ENCODE data around the gene GLT1D1. TPM values are rescaled to one million over a fixed set of nuclear protein-coding genes. Genes with fewer than 3 reads are reported as not detected.

The GLT1D1 gene
- total and polyA plus RNA-seq, 10 donors = 0.41 to 41.4 (median 13.9) TPM

DNA sequence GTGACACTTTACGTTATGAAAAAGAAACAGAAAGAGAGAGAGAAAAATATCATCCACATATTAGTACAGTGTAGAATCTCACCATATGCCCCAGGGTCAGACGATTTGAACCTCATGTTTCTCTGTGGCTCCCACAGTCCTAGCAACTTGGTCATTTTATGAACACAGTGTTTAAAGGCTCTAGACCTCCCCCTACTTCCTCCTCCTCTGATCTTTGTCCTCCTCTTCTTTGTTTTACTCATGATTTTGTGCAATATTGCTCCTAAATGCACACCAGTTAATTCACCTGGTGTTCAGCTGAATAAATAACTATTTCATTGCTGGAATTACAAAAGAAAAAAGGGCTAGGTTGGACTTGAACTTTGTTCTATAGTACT, 18.2 kb downstream of the GLT1D1 start:
- Histone ChIP-seq H3K27ac (no peak overlapping the region), H3K4me1 (no peaks in the 10 kb centered on the region), H3K36me3 (peaks cover 0 to 10% (median 0%) of the 10 kb centered on the region in 6 donors), H3K9me3 (peaks cover 4 to 20% (median 15%) of the 10 kb centered on the region in 8 donors), H3K27me3 (replicated peaks in 1 of 7) (no peaks in the 10 kb centered on the region), H3K4me3 (no peak overlapping the region)
- intact Hi-C loops (cut with DNase I; ENCODE audit: low total_unique reads) = no loop called here
- no peak for DNase-seq
- TF ChIP-seq, protein P1, sequence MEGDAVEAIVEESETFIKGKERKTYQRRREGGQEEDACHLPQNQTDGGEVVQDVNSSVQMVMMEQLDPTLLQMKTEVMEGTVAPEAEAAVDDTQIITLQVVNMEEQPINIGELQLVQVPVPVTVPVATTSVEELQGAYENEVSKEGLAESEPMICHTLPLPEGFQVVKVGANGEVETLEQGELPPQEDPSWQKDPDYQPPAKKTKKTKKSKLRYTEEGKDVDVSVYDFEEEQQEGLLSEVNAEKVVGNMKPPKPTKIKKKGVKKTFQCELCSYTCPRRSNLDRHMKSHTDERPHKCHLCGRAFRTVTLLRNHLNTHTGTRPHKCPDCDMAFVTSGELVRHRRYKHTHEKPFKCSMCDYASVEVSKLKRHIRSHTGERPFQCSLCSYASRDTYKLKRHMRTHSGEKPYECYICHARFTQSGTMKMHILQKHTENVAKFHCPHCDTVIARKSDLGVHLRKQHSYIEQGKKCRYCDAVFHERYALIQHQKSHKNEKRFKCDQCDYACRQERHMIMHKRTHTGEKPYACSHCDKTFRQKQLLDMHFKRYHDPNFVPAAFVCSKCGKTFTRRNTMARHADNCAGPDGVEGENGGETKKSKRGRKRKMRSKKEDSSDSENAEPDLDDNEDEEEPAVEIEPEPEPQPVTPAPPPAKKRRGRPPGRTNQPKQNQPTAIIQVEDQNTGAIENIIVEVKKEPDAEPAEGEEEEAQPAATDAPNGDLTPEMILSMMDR (IDR thresholded peaks at IDR 0.05 in 8 of 11, conservative IDR thresholded peaks at IDR 0.05 in 3 of 11) = no peak
- TF ChIP-seq POLR2AphosphoS5 (IDR thresholded peaks at IDR 0.05) = no peak
- WGBS, 5 donors = 35 to 69% (median 62%) methylated on average over 2 of the region's 2 CpGs

DNA sequence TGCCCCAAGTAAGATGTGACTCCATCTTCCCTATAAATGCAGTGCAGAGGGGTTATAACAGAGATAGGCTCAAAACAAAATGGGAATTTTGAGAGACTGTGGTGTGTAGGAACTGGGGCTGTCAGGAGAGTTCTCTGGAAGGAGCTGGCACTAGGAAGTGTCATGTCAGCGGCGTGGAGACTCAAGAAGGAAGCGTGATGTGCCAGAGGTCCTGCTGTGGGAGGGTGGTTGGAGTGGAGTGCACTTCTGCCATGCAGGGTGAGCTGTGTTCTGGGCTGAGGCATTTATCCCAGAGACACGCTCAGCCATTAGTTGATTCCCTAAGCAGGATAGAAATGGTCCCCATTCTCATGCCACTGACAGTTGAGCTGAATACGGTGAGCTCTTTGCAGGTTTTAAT, 19.0 kb downstream of the GLT1D1 start:
- H3K4me3 ChIP-seq = no peak overlapping the region
- intact Hi-C loops (cut with DNase I; ENCODE audit: low total_unique reads) = no loop called here
- TF ChIP-seq POLR2A (IDR thresholded peaks at IDR 0.05) (no peak), POLR2AphosphoS5 (IDR thresholded peaks at IDR 0.05) (no peak)
- TF ChIP-seq, protein P1 (IDR thresholded peaks at IDR 0.05 in 8 of 11, conservative IDR thresholded peaks at IDR 0.05 in 3 of 11) = no peak
- no peak for DNase-seq
- peaks cover 4 to 28% (median 23%) of the 10 kb centered on the region in 8 donors for H3K9me3 ChIP-seq
- H3K36me3 ChIP-seq = peaks cover 0 to 18% (median 0%) of the 10 kb centered on the region in 6 donors
- no peaks in the 10 kb centered on the region for H3K4me1 ChIP-seq
- no peaks in the 10 kb centered on the region for H3K27me3 ChIP-seq (replicated peaks in 1 of 7)
- no peak overlapping the region for H3K27ac ChIP-seq
- 81 to 87% (median 85%) methylated on average over 5 of the region's 5 CpGs for WGBS, 5 donors

- Histone ChIP-seq H3K4me1 (no peaks in the 10 kb centered on the region), H3K4me3 (no peak overlapping the region), H3K27ac (no peak overlapping the region), H3K36me3 (peaks cover 0 to 29% (median 0%) of the 10 kb centered on the region in 6 donors), H3K9me3 (peaks cover 4 to 43% (median 38%) of the 10 kb centered on the region in 8 donors), H3K27me3 (replicated peaks in 1 of 7) (no peaks in the 10 kb centered on the region)
- 63 to 82% (median 70%) methylated on average over 2 of the region's 2 CpGs for WGBS, 5 donors
- TF ChIP-seq, protein P1 (IDR thresholded peaks at IDR 0.05 in 8 of 11, conservative IDR thresholded peaks at IDR 0.05 in 3 of 11) = no peak
- no peak for TF ChIP-seq POLR2AphosphoS5 (IDR thresholded peaks at IDR 0.05)
- no peak for TF ChIP-seq POLR2A (IDR thresholded peaks at IDR 0.05)
- no peak for DNase-seq
- intact Hi-C loops (cut with DNase I; ENCODE audit: low total_unique reads) = no loop called here
Observed at GRCh38 chr12:128876559-128876958, 23.3 kb downstream of the GLT1D1 start.

DNA sequence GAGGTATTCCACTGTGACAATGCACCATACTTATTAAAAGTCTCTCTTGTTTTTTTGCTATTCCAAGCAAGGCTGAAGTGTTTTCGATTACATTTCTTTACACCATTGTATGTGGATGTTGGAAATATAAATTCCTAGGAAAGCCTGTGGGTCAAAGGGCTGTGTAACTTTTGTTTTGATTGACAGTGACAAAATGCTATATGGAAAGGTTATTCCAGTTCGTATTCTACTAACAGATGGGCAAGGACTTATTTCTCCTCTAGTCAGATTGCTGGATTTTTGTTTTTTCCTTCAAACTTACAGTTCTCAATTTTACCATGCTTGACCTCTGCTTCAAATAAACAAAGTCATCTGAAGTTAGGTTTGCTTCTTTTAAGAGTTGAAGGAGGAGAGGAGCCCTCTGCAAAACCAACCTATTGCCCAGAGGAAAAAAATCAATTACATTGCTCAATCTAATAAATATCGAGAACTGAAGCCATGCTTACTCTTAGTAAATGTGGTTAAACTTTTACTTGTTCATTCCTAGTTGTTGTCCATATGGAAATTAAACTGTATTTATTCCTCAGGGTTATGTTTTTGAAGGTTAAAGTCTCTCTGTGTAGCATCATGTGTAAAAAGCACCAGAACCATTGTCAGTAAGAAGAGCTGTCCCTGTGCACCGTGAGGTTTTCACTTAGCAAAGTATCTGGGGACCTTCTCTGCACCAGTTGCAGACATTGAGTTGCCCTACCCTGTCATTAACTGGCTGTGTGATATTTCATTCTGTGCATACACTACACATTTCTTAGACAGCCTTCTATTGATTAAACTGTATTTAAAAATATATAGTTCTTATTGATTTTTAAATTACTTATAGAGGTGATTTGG, 26.9 kb downstream of the GLT1D1 start:
- no peak for DNase-seq
- no peaks in the 10 kb centered on the region for H3K4me1 ChIP-seq
- no peaks in the 10 kb centered on the region for H3K27me3 ChIP-seq (replicated peaks in 1 of 7)
- intact Hi-C loops (cut with DNase I; ENCODE audit: low total_unique reads) = no loop called here
- H3K4me3 ChIP-seq = no peak overlapping the region
- peaks cover 0 to 29% (median 0%) of the 10 kb centered on the region in 6 donors for H3K36me3 ChIP-seq
- H3K9me3 ChIP-seq = peaks cover 4 to 38% (median 36%) of the 10 kb centered on the region in 8 donors
- H3K27ac ChIP-seq = no peak overlapping the region
- no peak for TF ChIP-seq POLR2AphosphoS5 (IDR thresholded peaks at IDR 0.05)
- TF ChIP-seq, protein P1 (IDR thresholded peaks at IDR 0.05 in 8 of 11, conservative IDR thresholded peaks at IDR 0.05 in 3 of 11) = no peak
- TF ChIP-seq POLR2A (IDR thresholded peaks at IDR 0.05) = no peak
- 73 to 82% (median 81%) methylated on average over 4 of the region's 4 CpGs for WGBS, 5 donors

All from spleen (tissue), 11 donors.